Neural progenitor cell (in vitro differentiated cells): ENCODE results near the gene MAP7.
A peak's percentile ranks its signal among the peaks of the same experiment; 100 is the strongest.

Experiments used
- CTCF ChIP-seq: fragments of 200-600 bp; sonication (generic); IDR thresholded peaks from 2 replicates; pipeline ENCODE4 v1.5.1; 2017; ENCODE audit warnings: antibody characterized with exemption, mild to moderate bottlenecking
- EZH2 ChIP-seq: fragments of 200-600 bp; sonication (generic); IDR thresholded peaks from 2 replicates; pipeline ENCODE4 v1.6.1; 2017; ENCODE audit warnings: antibody characterized with exemption, mild to moderate bottlenecking, moderate library complexity
- EZH2phosphoT487 ChIP-seq: fragments of 200-600 bp; sonication (generic); IDR thresholded peaks from 2 replicates; pipeline ENCODE4 v1.6.1; 2017; ENCODE audit warnings: antibody characterized with exemption

- no peak for TF ChIP-seq CTCF
- TF ChIP-seq EZH2, result no peak
- peak; percentile 20 for TF ChIP-seq EZH2phosphoT487
Observed at GRCh38 chr6:136548582-136549299, 1.5 kb downstream of the MAP7 start.
